ENCODE data around the gene A4GALT. TPM values are rescaled to one million over a fixed set of nuclear protein-coding genes. Genes with fewer than 3 reads are reported as not detected.

The A4GALT gene
- total and polyA plus RNA-seq, 2 of the 13 experiments (the other 11 are each of a cell fraction or from before 2014, with no cell fraction given): 0.09 to 1.1 TPM

GRCh38 chr22:42648368-42649245 lies 72.1 kb downstream of the A4GALT start (continued):
- TF ChIP-seq ZNF766 (CRISPR knock-in tag; IDR thresholded peaks at IDR 0.05; ENCODE audit: borderline replicate concordance): peak; percentile 57; the same call in 1 of the 2 replicates
- 0 out of 2 replicates have a peak, but pooled peaks have one; percentile 46 for TF ChIP-seq ZNF441 (CRISPR knock-in tag; IDR thresholded peaks at IDR 0.05; ENCODE audit: borderline replicate concordance)
- TF ChIP-seq HOXD1 (CRISPR knock-in tag; IDR thresholded peaks at IDR 0.05): peak; percentile 53; the same call in 1 of the 2 replicates
- TF ChIP-seq PLSCR1 (CRISPR knock-in tag; IDR thresholded peaks at IDR 0.05; ENCODE audit: borderline replicate concordance): no peak
- TF ChIP-seq, protein P1, sequence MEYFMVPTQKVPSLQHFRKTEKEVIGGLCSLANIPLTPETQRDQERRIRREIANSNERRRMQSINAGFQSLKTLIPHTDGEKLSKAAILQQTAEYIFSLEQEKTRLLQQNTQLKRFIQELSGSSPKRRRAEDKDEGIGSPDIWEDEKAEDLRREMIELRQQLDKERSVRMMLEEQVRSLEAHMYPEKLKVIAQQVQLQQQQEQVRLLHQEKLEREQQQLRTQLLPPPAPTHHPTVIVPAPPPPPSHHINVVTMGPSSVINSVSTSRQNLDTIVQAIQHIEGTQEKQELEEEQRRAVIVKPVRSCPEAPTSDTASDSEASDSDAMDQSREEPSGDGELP (IDR thresholded peaks at IDR 0.05; ENCODE audit: borderline replicate concordance, low read depth): peak; percentile 68; the same call in 1 of the 2 replicates
- peak; percentile 73; the same call in 1 of the 2 replicates for TF ChIP-seq ZSCAN29 (CRISPR knock-in tag; conservative IDR thresholded peaks at IDR 0.05)
- TF ChIP-seq ZNF616 (CRISPR knock-in tag; IDR thresholded peaks at IDR 0.05; ENCODE audit: low read depth): 0 out of 2 replicates have a peak, but pooled peaks have one; percentile 45
- TF ChIP-seq MAF1 (CRISPR knock-in tag; IDR thresholded peaks at IDR 0.05; ENCODE audit: borderline replicate concordance): no peak
- TF ChIP-seq AKAP8 (CRISPR knock-in tag; IDR thresholded peaks at IDR 0.05): peak; percentile 60; the same call in 1 of the 2 replicates
- TF ChIP-seq ZNF407 (CRISPR knock-in tag; IDR thresholded peaks at IDR 0.05; ENCODE audit: not compliant biosample characterization): no peak
- TF ChIP-seq, protein P2, sequence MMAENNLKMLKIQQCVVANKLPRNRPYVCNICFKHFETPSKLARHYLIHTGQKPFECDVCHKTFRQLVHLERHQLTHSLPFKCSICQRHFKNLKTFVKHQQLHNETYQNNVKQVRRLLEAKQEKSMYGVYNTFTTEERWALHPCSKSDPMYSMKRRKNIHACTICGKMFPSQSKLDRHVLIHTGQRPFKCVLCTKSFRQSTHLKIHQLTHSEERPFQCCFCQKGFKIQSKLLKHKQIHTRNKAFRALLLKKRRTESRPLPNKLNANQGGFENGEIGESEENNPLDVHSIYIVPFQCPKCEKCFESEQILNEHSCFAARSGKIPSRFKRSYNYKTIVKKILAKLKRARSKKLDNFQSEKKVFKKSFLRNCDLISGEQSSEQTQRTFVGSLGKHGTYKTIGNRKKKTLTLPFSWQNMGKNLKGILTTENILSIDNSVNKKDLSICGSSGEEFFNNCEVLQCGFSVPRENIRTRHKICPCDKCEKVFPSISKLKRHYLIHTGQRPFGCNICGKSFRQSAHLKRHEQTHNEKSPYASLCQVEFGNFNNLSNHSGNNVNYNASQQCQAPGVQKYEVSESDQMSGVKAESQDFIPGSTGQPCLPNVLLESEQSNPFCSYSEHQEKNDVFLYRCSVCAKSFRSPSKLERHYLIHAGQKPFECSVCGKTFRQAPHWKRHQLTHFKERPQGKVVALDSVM (CRISPR knock-in tag; IDR thresholded peaks at IDR 0.05): peak; percentile 99
- peak; percentile 49; the same call in 1 of the 2 replicates for TF ChIP-seq MIXL1 (CRISPR knock-in tag; IDR thresholded peaks at IDR 0.05)
- TF ChIP-seq FOXA3 (CRISPR knock-in tag; IDR thresholded peaks at IDR 0.05): peak; percentile 67
- TF ChIP-seq KDM6A (CRISPR knock-in tag; IDR thresholded peaks at IDR 0.05; ENCODE audit: low read depth): peak; percentile 86
- peak; percentile 87 for TF ChIP-seq MYC (CRISPR knock-in tag; IDR thresholded peaks at IDR 0.05; ENCODE audit: borderline replicate concordance)
- TF ChIP-seq SOX5 (CRISPR knock-in tag; IDR thresholded peaks at IDR 0.05; ENCODE audit: borderline replicate concordance): peak; percentile 74

Data from HepG2 (cell line).